Activated T-cell treated with anti-CD3 and anti-CD28 coated beads, Interleukin-2, amount 50 U/mL, for 72 hours (primary cell): ENCODE data around the gene TNS3. TPM values are rescaled to one million over a fixed set of nuclear protein-coding genes. Genes with fewer than 3 reads are reported as not detected.

Experiments
- ATAC-seq, 2 donors: fragments of 150-1000 bp; cut with Tn5 transposase; replicated peaks in 1 of 2; 2 replicates each; pipeline ENCODE4 v1.10.0; 2021; ENCODE audit warnings: moderate library complexity in 2 of 2, mild to moderate bottlenecking in 1 of 2
- DNase-seq, 2 donors: peaks; one replicate each; pipeline ENCODE4 v3.0.0; 2021 to 2022; ENCODE audit warnings: mixed read lengths in 1 of 2
- H3K27ac Mint-ChIP-seq: one replicate; pipeline ENCODE4 v1.8.0; 2022; ENCODE audit warnings: mild to moderate bottlenecking, moderate library complexity, mixed read lengths
- H3K27me3 Mint-ChIP-seq: one replicate; pipeline ENCODE4 v1.8.0; 2022; ENCODE audit warnings: low read depth, mixed read lengths
- H3K36me3 Mint-ChIP-seq, 2 donors: one replicate each; pipeline ENCODE4 v1.8.0; 2022; ENCODE audit warnings: mixed read lengths in 2 of 2, mild to moderate bottlenecking in 1 of 2; ENCODE audit not compliant: insufficient read depth in 2 of 2
- H3K4me1 Mint-ChIP-seq: one replicate; pipeline ENCODE4 v1.8.0; 2022; ENCODE audit warnings: low read depth, mixed read lengths
- H3K4me3 Mint-ChIP-seq, 2 donors: one replicate each; pipeline ENCODE4 v1.8.0; 2022; ENCODE audit warnings: mild to moderate bottlenecking in 2 of 2, mixed read lengths in 2 of 2, moderate library complexity in 2 of 2
- H3K9me3 Mint-ChIP-seq, 2 donors: one replicate each; pipeline ENCODE4 v1.8.0; 2022; ENCODE audit warnings: mixed read lengths in 2 of 2
- total RNA-seq, 2 donors: library from RNA; stranded (reverse); gene quantifications; one replicate each; pipeline ENCODE4 v1.2.3, GENCODE V29; 2022

The TNS3 gene
- total RNA-seq, 2 donors from 2014 or later: 0.29 to 1.2 TPM

DNA sequence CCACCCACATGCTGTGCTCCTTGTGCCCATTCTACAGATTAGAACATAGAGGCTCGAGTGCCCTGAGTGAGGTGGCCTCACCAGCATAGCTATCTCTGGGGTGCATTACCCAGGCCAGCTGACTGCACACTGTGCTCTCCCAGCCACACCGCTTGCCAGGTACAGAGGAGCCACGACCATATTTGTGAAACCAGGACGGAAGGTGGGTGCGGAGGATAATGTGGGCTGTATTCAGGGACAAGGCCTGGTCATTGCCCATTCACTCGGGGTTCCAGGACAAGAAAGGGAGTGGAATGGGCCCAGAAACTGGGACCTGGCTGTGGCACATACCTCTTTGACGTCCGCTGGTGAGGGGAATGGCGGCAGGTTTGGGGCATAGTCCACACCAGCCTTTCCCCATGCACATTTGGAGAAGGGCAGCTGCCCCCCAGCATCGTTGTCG is 236.0 kb downstream of the TNS3 start:
- Mint-ChIP-seq H3K4me1 (no peaks in the 10 kb centered on the region), H3K9me3 (no peaks in the 10 kb centered on the region), H3K27me3 (no peaks in the 10 kb centered on the region), H3K36me3 (no peaks in the 10 kb centered on the region), H3K4me3 (no peak overlapping the region), H3K27ac (no peak overlapping the region)
- DNase-seq (no peak), ATAC-seq (no peak)

DNA sequence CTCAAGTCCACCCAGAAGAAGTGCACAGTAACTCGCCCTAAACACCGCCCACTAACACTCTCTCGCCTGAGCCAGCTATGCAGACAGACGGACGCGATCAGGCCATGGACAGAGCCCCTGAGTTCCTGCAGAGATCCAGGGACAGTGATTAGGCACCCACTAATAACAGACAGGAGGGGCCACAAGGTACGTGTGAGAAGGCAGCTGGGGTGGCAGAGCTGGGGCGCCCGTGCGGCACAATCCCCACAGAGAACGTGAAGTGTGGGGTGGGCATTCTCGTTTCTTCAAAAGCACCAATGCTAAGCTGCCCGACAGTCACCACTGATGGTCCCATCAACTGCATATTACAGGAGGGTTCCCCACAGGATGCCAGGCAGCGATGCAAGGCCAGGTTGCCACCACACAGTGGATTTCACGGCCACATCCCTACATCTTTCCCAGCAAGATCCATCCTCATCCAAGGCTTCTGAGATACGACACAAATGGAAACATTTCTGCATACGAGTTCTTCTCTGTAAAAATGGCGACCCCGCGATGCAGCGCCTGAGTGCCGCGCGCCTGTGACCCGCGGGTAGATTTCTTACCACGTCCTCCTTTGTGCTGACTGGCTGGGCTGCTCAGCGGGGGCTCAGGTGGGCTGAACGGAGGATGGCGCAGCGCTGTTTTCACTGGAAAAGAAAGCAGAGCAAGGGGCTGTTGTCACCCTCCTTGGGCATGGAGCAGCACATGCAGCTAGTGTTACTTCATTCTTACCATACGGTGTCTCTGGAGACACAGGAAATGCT is 237.5 kb downstream of the TNS3 start:
- no peak for ATAC-seq
- no peak for DNase-seq
- Mint-ChIP-seq H3K27me3 (no peaks in the 10 kb centered on the region), H3K4me3 (no peak overlapping the region), H3K27ac (no peak overlapping the region), H3K9me3 (no peaks in the 10 kb centered on the region), H3K4me1 (no peaks in the 10 kb centered on the region), H3K36me3 (no peaks in the 10 kb centered on the region)

DNA sequence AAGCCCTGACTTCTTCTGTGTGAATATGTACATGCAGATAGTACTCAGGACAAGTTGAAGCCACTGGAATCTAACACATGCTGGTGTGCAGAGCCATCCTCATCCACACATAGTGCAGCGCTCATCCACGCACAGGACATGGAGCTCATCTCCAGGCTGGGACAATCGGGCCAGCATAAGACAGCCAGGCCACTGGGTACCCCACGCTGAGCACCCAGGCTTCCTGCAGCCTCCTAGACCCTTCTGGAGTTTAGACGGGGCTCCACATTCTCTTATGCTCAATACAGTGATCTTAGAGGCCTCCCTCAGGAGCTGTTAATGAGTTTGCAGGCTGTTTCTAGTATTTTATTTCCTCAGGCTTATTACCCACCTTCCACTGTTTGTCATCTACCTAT is 238.9 kb downstream of the TNS3 start:
- H3K4me1 Mint-ChIP-seq: no peaks in the 10 kb centered on the region
- H3K4me3 Mint-ChIP-seq: no peak overlapping the region
- no peaks in the 10 kb centered on the region for H3K9me3 Mint-ChIP-seq
- H3K36me3 Mint-ChIP-seq: no peaks in the 10 kb centered on the region
- ATAC-seq: no peak
- DNase-seq: no peak
- no peak overlapping the region for H3K27ac Mint-ChIP-seq
- no peaks in the 10 kb centered on the region for H3K27me3 Mint-ChIP-seq

DNA sequence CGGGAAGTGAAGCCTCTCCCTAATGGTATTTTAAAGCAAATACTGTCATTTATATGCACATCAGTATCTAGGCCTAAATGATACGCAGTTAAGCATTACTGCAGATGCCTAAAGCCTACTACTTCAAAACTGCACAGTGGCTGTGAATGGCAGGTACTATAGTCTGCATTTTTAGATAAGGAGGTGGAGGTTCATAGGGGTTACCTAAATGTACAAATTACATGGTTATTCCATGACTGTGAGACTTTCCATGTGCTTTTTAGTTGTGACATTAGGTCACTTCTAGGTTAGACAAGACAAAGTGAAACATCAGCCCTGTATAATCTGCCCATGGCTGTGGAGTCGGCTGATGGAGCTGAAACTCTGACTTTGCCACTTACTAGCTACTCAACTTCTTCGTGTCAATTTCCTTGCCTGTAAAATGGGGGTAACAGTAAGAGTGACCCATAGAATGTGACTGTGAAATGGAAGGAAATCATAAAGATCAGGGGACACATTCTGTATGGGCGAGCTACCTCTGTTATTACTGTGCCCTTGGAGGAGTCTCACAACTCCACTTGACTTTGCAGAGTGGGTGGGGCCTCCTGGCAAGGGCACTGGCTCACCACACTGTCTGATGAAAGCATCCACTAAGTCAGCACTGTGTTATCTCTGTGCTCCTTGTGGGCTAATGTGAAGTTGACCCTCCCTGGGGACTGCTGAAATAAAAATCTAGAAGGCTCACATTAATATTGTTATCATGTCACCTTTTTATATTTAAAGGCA is 239.4 kb downstream of the TNS3 start:
- ATAC-seq (no peak), DNase-seq (no peak)
- Mint-ChIP-seq H3K4me1 (no peaks in the 10 kb centered on the region), H3K27me3 (no peaks in the 10 kb centered on the region), H3K27ac (no peak overlapping the region), H3K9me3 (peaks cover 0 to 4% of the 10 kb centered on the region in 2 donors), H3K36me3 (no peaks in the 10 kb centered on the region), H3K4me3 (no peak overlapping the region)

DNA sequence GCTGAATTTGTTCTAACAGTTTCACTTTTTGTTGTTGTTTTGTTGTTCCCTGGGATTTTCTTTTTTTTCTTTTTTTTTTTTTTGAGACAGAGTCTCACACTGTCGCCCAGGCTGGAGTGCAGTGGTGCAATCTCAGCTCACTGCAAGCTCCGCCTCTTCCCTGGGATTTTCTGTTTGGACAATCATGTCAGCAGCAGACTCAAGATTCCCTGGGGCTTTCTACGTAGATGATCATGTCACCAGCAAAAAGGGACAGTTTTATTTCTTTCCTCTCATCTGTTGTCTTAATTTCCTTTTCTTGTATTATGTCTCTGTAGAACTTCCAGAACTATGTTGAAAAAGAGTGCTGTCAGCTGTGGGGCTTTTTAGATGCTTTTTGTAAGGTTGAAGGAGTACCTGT is 241.4 kb downstream of the TNS3 start:
- H3K36me3 Mint-ChIP-seq: no peaks in the 10 kb centered on the region
- H3K27me3 Mint-ChIP-seq: no peaks in the 10 kb centered on the region
- peaks cover 0 to 4% of the 10 kb centered on the region in 2 donors for H3K9me3 Mint-ChIP-seq
- DNase-seq: no peak
- H3K27ac Mint-ChIP-seq: no peak overlapping the region
- H3K4me1 Mint-ChIP-seq: no peaks in the 10 kb centered on the region
- ATAC-seq: no peak
- no peak overlapping the region for H3K4me3 Mint-ChIP-seq

DNA sequence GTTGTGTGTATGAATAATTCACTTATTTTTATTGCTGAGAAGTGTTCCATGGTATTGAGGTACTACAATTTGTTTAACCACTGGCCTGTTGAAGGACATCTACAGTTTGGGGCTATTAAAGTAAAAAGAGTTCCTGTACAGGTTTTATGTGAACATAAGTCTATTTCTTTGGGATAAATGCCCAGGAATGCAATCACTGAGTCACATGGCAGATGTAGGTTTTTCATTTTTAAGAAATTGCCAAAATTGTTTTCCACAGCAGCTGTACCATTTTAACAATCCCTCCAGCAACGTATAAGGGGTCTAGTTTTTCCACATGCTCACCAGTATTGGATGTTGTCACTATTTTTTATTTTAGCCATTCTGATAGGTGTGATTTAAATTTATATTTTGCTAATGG is 243.9 kb downstream of the TNS3 start:
- no peaks in the 10 kb centered on the region for H3K36me3 Mint-ChIP-seq
- H3K9me3 Mint-ChIP-seq: peaks cover 0 to 4% of the 10 kb centered on the region in 2 donors
- no peak overlapping the region for H3K4me3 Mint-ChIP-seq
- no peak for ATAC-seq
- no peaks in the 10 kb centered on the region for H3K4me1 Mint-ChIP-seq
- H3K27me3 Mint-ChIP-seq: no peaks in the 10 kb centered on the region
- no peak for DNase-seq
- no peak overlapping the region for H3K27ac Mint-ChIP-seq

DNA sequence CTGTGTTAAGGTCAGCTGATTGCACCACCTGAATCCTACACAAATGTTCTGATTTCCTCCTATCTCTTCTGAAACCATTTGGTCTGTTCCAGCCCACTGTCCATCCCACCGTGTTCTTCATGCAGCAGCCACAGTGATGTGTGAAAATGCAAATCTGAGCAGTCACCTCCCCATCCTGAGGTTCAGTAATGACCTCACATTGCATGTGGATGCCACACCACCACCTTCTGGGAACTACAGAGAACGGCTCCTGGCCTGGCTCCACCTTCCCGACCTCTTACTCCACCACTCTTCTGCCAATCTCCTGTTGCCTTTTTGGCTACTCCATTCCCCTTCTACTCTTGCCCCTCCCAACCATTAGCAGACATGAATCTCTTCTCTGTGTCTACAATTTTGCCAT is 244.4 kb downstream of the TNS3 start:
- Mint-ChIP-seq H3K4me1 (no peaks in the 10 kb centered on the region), H3K27me3 (no peaks in the 10 kb centered on the region)

DNA sequence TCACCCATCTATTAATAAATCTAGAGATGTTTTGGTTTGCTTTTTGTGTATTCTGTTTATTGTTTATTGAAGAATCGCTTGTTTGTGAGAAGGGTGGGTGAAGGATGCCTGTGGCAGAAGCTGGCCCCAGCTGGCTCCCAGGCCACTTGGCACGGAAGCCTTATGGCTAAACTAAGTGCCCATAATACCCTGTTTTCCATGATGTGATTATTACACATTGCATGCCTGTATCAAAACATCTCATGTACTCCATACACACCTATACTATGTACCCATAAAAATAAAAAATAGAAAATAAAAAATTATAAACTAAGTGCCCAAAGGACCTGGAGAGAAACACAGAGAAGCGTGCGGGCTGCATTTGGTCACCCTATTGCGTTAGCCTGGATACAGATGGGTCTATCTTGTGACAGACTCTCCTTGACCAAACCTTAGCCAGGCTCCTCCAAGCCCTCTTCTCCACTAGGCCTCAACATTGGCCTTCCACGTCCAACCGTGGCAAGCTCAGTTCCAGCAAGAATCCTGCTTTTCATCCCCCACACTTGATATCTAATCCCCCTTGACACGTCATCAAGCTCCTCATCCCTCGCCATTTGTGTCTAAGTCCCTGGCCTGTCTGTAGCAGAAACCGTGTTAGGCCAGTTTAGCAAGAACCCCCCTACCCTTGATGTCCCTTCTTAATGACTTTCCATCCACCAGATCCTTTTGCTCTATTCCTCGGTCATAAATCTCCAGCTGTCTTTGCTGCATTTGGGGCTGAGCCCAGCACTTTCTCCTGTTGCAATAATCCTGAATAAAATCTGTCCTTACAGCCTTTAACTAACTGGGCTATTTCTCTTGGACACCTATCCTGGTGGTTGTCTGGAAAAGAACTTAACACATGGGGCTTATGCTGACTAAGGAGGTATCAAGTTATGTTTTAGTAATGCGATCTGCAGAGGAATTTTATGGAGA is 245.2 kb downstream of the TNS3 start:
- Mint-ChIP-seq H3K4me3 (no peak overlapping the region), H3K9me3 (peaks cover 0 to 4% of the 10 kb centered on the region in 2 donors), H3K4me1 (no peaks in the 10 kb centered on the region), H3K27me3 (no peaks in the 10 kb centered on the region), H3K27ac (no peak overlapping the region), H3K36me3 (no peaks in the 10 kb centered on the region)
- no peak for DNase-seq
- no peak for ATAC-seq

More for the DNA sequence above, 244.4 kb downstream of the TNS3 start:
- Mint-ChIP-seq H3K36me3 (no peaks in the 10 kb centered on the region), H3K9me3 (peaks cover 0 to 4% of the 10 kb centered on the region in 2 donors), H3K27ac (no peak overlapping the region), H3K4me3 (no peak overlapping the region)
- ATAC-seq (no peak), DNase-seq (no peak)

DNA sequence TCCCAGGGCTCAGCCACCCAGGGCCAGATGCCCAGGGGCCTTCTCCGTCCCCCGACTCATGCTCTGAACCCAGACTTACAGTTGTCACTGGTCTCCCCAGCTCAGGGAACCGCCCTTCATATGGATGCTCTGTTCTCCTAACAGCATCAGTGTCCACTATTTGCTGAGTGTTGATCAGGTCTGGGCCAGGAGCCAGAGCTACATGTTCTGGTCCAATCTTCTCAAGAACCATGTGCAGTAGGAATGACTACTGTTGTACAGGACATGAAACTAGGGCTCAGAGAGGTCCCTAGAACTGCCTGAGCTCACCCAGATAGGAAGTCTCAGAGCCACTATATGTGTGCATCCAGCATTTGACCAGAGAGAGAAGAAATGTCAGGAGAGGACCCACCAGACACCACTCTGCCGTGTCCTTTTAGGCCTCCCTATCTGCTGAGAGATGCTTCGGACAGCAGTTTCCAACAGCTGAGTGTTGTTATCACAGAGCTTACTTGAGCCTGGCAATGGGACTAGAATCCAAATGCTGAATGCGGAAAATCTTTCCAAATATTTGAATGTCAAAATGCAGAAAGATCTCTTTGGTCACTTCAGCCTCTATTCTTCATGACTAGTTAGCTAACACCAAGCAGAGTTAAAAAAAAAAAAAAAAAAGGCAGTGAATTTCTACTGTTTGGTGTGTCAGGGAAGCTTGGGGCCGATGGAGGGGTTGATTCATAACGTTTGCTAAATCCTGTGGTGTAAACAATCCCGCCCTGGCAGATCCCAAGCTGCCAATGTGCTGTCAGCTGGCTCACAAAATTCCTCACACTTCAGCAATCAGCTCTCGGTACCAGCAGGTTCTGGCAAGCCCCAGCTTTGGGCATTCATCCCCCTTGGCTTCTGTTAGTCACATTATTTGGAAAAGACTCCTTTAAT is 246.1 kb downstream of the TNS3 start:
- ATAC-seq (no peak), DNase-seq (no peak)
- H3K4me3 Mint-ChIP-seq: no peak overlapping the region

DNA sequence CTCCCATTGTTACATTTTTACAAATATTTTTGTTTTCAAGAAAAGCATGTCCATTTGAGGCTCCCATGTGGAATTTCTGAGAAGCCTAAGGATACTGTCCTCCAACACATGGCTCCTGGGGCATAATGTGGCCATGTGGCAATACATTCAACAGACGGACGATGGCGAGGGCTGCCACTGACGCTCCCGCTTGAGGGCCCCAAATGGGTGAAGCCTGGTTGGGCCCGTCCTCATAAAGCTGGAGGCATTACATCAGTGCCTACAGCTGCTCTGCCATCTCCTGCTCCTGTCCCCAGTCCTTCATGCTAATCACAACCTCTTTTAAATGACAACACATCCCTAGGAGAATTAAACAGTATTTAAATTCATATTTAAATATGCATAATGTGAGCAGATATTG is 246.8 kb downstream of the TNS3 start:
- ATAC-seq (no peak), DNase-seq (no peak)
- no peaks in the 10 kb centered on the region for H3K4me1 Mint-ChIP-seq
- H3K27me3 Mint-ChIP-seq: no peaks in the 10 kb centered on the region
- H3K9me3 Mint-ChIP-seq: peaks cover 0 to 4% of the 10 kb centered on the region in 2 donors
- H3K27ac Mint-ChIP-seq: no peak overlapping the region
- no peaks in the 10 kb centered on the region for H3K36me3 Mint-ChIP-seq
- no peak overlapping the region for H3K4me3 Mint-ChIP-seq

More for the DNA sequence above, 246.1 kb downstream of the TNS3 start:
- Mint-ChIP-seq H3K9me3 (peaks cover 0 to 4% of the 10 kb centered on the region in 2 donors), H3K4me1 (no peaks in the 10 kb centered on the region), H3K27ac (no peak overlapping the region), H3K36me3 (no peaks in the 10 kb centered on the region), H3K27me3 (no peaks in the 10 kb centered on the region)

DNA sequence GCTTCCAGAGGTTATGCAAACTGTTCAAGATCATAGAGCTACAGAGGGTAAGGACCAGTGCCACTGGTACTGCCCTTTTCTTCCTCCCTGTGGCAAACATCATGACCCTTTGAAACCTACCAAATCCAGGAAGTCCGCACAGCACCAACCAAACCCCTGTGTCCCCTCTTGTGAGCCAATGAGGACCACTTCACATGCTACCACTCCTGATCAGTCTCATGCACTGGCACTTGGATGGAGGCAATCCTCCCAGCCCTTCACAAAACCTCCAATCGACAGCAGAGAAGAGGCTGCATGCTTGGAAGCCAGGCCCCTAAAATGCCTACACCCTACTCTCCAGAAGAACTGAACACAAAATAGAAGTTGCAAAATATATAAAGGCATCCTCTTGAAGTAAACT is 248.0 kb downstream of the TNS3 start:
- Mint-ChIP-seq H3K4me3 (no peak overlapping the region), H3K4me1 (no peaks in the 10 kb centered on the region), H3K36me3 (no peaks in the 10 kb centered on the region), H3K27ac (no peak overlapping the region), H3K27me3 (no peaks in the 10 kb centered on the region), H3K9me3 (peaks cover 0 to 4% of the 10 kb centered on the region in 2 donors)
- DNase-seq (no peak), ATAC-seq (no peak)

DNA sequence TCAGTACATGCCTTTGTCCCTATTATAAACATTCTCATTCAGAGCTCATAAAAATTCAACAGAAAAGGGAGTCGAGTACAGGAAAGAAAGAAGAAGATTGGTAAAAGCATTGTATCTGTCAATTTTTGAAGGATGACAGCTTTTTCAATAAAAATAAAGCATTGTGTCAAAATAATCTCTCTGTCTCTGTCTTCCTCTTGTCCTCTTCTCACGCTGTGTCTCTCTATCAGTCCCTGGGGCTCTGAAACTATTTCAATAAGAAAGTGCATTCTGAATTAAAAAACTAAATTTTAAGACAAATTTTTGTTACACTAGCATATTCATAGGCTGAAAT is 248.4 kb downstream of the TNS3 start:
- peaks cover 0 to 4% of the 10 kb centered on the region in 2 donors for H3K9me3 Mint-ChIP-seq
- no peak overlapping the region for H3K27ac Mint-ChIP-seq
- ATAC-seq: no peak

More for the DNA sequence above, 248.4 kb downstream of the TNS3 start:
- H3K4me1 Mint-ChIP-seq: no peaks in the 10 kb centered on the region
- no peaks in the 10 kb centered on the region for H3K27me3 Mint-ChIP-seq
- DNase-seq: no peak
- no peaks in the 10 kb centered on the region for H3K36me3 Mint-ChIP-seq
- no peak overlapping the region for H3K4me3 Mint-ChIP-seq
